Fibroblast of mammary gland (primary cell): ENCODE results near the gene OR2T10.
"Not testable (repeated sequence)": the region's sequence is repeated elsewhere in the genome, so short reads cannot be mapped to it uniquely, and the experiment has no call there.

Experiments used
- DNase-seq: peaks from one replicate; pipeline ENCODE4 v3.0.0-alpha.2; 2010; ENCODE audit warnings: low read depth
- H3K4me3 ChIP-seq: 2 replicates; pipeline ENCODE4 v1.5.1; 2011; ENCODE audit warnings: low read depth, mild to moderate bottlenecking, low read length, moderate library complexity; ENCODE audit not compliant: control insufficient read depth

Gene OR2T10

GRCh38 chr1:248551027-248551426 is 46.5 kb downstream of the OR2T10 start:
- not testable (repeated sequence) for H3K4me3 ChIP-seq, DNase-seq

GRCh38 chr1:248547383-248547782 is 50.1 kb downstream of the OR2T10 start:
- not testable (repeated sequence) for H3K4me3 ChIP-seq, DNase-seq
